Effector memory CD8-positive, alpha-beta T cell (primary cell): ENCODE measurements around the gene WDTC1.

ENCODE experiments used
- ATAC-seq: fragments of 150-1000 bp; cut with Tn5 transposase; replicated peaks from 2 replicates; pipeline ENCODE4 v1.10.0; 2021; ENCODE audit warnings: mild to moderate bottlenecking, moderate library complexity
- DNase-seq, 3 experiments: peaks; one replicate each; pipeline ENCODE4 v3.0.0; 2021
- H3K27ac Mint-ChIP-seq, 2 donors: one replicate each; pipeline ENCODE4 v1.8.0; 2022; ENCODE audit warnings: mild to moderate bottlenecking in 2 of 2, mixed read lengths in 2 of 2, moderate library complexity in 2 of 2
- H3K27me3 Mint-ChIP-seq, 2 donors: one replicate each; pipeline ENCODE4 v1.8.0; 2022; ENCODE audit warnings: mixed read lengths in 2 of 2
- H3K36me3 Mint-ChIP-seq: one replicate; pipeline ENCODE4 v1.8.0; 2022; ENCODE audit warnings: mild to moderate bottlenecking, moderate library complexity, mixed read lengths; ENCODE audit not compliant: insufficient read depth
- H3K4me1 Mint-ChIP-seq, 2 donors: one replicate each; pipeline ENCODE4 v1.8.0; 2022; ENCODE audit warnings: low read depth in 2 of 2, mixed read lengths in 2 of 2
- H3K4me3 Mint-ChIP-seq, 2 donors: one replicate each; pipeline ENCODE4 v1.8.0; 2022; ENCODE audit warnings: mild to moderate bottlenecking in 2 of 2, mixed read lengths in 2 of 2, moderate library complexity in 2 of 2
- H3K9me3 Mint-ChIP-seq, 2 donors: one replicate each; pipeline ENCODE4 v1.8.0; 2022; ENCODE audit warnings: mixed read lengths in 2 of 2

The WDTC1 gene

GRCh38 chr1:27349784-27350662, 115.6 kb downstream of the WDTC1 start:
- peaks cover 36% of the 10 kb centered on the region for H3K36me3 Mint-ChIP-seq
- ATAC-seq, result peak; percentile 52
- no peak overlapping the region for H3K4me3 Mint-ChIP-seq
- no peaks in the 10 kb centered on the region for H3K9me3 Mint-ChIP-seq
- no peaks in the 10 kb centered on the region for H3K27me3 Mint-ChIP-seq
- DNase-seq, result no peak
- H3K27ac Mint-ChIP-seq, result no peak overlapping the region
- peaks cover 13 to 20% of the 10 kb centered on the region in 2 donors for H3K4me1 Mint-ChIP-seq

GRCh38 chr1:27350663-27351540, 116.5 kb downstream of the WDTC1 start:
- H3K9me3 Mint-ChIP-seq, result no peaks in the 10 kb centered on the region
- H3K27me3 Mint-ChIP-seq, result no peaks in the 10 kb centered on the region
- H3K36me3 Mint-ChIP-seq, result peaks cover 41% of the 10 kb centered on the region
- H3K4me1 Mint-ChIP-seq, result peaks cover 15 to 26% of the 10 kb centered on the region in 2 donors
- DNase-seq (no peak), ATAC-seq (no peak)
- H3K4me3 Mint-ChIP-seq, result peak overlapping the region in 1 of 2 donors; percentile 43
- peak overlapping the region in 1 of 2 donors; percentile 79 for H3K27ac Mint-ChIP-seq

- peak overlapping the region in 1 of 2 donors; percentile 79 for H3K27ac Mint-ChIP-seq
- no peak for ATAC-seq
- H3K36me3 Mint-ChIP-seq, result peaks cover 38% of the 10 kb centered on the region
- no peaks in the 10 kb centered on the region for H3K27me3 Mint-ChIP-seq
- H3K4me1 Mint-ChIP-seq, result peaks cover 11 to 27% of the 10 kb centered on the region in 2 donors
- peak overlapping the region in 1 of 2 donors; percentile 43 for H3K4me3 Mint-ChIP-seq
- no peaks in the 10 kb centered on the region for H3K9me3 Mint-ChIP-seq
- DNase-seq, result no peak
Measured at GRCh38 chr1:27351541-27352107, 117.2 kb downstream of the WDTC1 start.

GRCh38 chr1:27353166-27353565, 118.7 kb downstream of the WDTC1 start:
- Mint-ChIP-seq H3K4me1 (peaks cover 7 to 32% of the 10 kb centered on the region in 2 donors), H3K27ac (peak overlapping the region in 1 of 2 donors; percentile 41), H3K36me3 (peaks cover 37% of the 10 kb centered on the region), H3K27me3 (no peaks in the 10 kb centered on the region), H3K4me3 (no peak overlapping the region), H3K9me3 (no peaks in the 10 kb centered on the region)
- ATAC-seq (no peak), DNase-seq (no peak)

- H3K4me3 Mint-ChIP-seq, result no peak overlapping the region
- H3K4me1 Mint-ChIP-seq, result peaks cover 7 to 32% of the 10 kb centered on the region in 2 donors
- ATAC-seq (no peak), DNase-seq (no peak)
- H3K36me3 Mint-ChIP-seq, result peaks cover 34% of the 10 kb centered on the region
- peak overlapping the region in 1 of 2 donors; percentile 41 for H3K27ac Mint-ChIP-seq
- no peaks in the 10 kb centered on the region for H3K27me3 Mint-ChIP-seq
- no peaks in the 10 kb centered on the region for H3K9me3 Mint-ChIP-seq
Measured at GRCh38 chr1:27353629-27354028, 119.2 kb downstream of the WDTC1 start.

GRCh38 chr1:27355683-27356082, 121.3 kb downstream of the WDTC1 start:
- Mint-ChIP-seq H3K27ac (peak overlapping the region; percentile 79 to 90), H3K36me3 (peaks cover 34% of the 10 kb centered on the region), H3K27me3 (no peaks in the 10 kb centered on the region), H3K9me3 (no peaks in the 10 kb centered on the region), H3K4me1 (peaks cover 24 to 47% of the 10 kb centered on the region in 2 donors), H3K4me3 (peak overlapping the region; percentile 77 to 82)
- no peak for ATAC-seq
- no peak for DNase-seq

DNA sequence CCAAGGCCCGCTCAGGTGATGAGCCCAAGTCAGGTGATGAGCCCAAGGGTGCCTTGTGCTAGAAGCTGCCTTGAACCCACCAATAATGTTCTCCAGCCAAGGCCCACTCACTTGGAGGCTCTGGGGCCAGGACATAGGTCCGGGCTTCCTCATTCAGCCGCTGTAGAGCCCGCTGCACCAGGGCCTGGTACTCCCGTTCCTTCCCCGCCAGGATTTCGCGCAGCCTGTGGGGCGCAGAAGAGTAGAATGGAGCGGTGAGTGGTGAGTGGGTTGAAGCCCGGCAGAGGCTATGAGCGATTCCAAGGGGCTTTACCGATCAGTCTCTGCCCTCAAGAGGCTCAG, 121.8 kb downstream of the WDTC1 start:
- H3K4me1 Mint-ChIP-seq, result peaks cover 24 to 50% of the 10 kb centered on the region in 2 donors
- ATAC-seq, result no peak
- peak overlapping the region; percentile 79 to 90 for H3K27ac Mint-ChIP-seq
- no peaks in the 10 kb centered on the region for H3K27me3 Mint-ChIP-seq
- H3K4me3 Mint-ChIP-seq, result peak overlapping the region; percentile 77 to 82
- peak in 1 of 3 experiments; percentile 45 for DNase-seq
- peaks cover 31% of the 10 kb centered on the region for H3K36me3 Mint-ChIP-seq
- no peaks in the 10 kb centered on the region for H3K9me3 Mint-ChIP-seq

GRCh38 chr1:27356619-27357280, 122.3 kb downstream of the WDTC1 start:
- H3K4me3 Mint-ChIP-seq, result peak overlapping the region; percentile 77 to 82
- ATAC-seq (peak; percentile 75), DNase-seq (peak; percentile 26 to 60 (median 57))
- H3K36me3 Mint-ChIP-seq, result peaks cover 28% of the 10 kb centered on the region
- H3K27me3 Mint-ChIP-seq, result no peaks in the 10 kb centered on the region
- no peaks in the 10 kb centered on the region for H3K9me3 Mint-ChIP-seq
- peak overlapping the region; percentile 79 to 90 for H3K27ac Mint-ChIP-seq
- H3K4me1 Mint-ChIP-seq, result peaks cover 24 to 50% of the 10 kb centered on the region in 2 donors

DNA sequence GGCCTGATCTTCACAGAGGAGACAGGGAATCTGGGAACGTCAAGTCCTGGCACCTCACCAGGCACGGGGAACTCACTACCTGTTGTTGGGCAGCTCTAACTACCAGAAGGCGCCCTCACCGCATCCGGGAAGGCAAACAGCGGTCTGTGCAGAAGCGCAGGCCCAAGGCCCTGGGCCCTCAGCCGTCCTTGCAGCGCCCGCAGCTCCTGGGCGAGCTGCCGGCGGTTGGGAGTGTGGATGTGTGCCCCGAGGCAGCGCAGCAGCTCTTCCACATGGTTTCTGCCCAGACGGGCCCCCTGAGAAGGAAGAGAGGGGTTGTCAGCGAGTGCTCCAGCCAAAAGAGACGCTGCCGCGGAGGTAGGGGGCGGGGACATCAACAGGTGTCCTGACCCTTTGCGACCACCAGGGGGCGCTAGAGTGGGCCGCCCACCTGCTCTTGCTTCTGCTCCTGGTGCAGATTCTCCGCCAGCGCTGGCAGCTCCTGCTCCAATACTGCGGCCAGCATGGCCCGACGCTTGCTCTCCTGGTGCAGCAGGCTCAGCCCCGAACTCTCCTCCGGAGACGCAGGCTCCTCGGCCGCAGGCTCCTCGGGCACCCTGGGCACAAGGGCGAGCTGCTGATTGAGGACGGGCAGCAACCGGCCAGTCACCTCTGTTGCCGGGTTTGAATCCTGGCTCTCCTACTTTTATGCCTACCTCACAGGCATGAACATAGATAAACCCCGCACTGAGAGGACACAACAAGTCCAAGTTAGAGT, 123.0 kb downstream of the WDTC1 start:
- peak; percentile 74 to 82 (median 81) for DNase-seq
- Mint-ChIP-seq H3K27me3 (no peaks in the 10 kb centered on the region), H3K27ac (peak overlapping the region; percentile 79 to 90)

More for the DNA sequence above, 123.0 kb downstream of the WDTC1 start:
- ATAC-seq, result peak; percentile 54
- Mint-ChIP-seq H3K36me3 (peaks cover 28% of the 10 kb centered on the region), H3K9me3 (no peaks in the 10 kb centered on the region), H3K4me3 (peak overlapping the region; percentile 77 to 82), H3K4me1 (peaks cover 24 to 50% of the 10 kb centered on the region in 2 donors)
